ENCODE measurements around the gene ADAT1. TPM values are rescaled to one million over a fixed set of nuclear protein-coding genes. Genes with fewer than 3 reads are reported as not detected.
"Not testable (repeated sequence)": the region's sequence is repeated elsewhere in the genome, so short reads cannot be mapped to it uniquely, and the experiment has no call there.

The ADAT1 gene
- total and polyA plus RNA-seq, 2 experiments from 2014 or later: 21.2 to 37.9 TPM

DNA sequence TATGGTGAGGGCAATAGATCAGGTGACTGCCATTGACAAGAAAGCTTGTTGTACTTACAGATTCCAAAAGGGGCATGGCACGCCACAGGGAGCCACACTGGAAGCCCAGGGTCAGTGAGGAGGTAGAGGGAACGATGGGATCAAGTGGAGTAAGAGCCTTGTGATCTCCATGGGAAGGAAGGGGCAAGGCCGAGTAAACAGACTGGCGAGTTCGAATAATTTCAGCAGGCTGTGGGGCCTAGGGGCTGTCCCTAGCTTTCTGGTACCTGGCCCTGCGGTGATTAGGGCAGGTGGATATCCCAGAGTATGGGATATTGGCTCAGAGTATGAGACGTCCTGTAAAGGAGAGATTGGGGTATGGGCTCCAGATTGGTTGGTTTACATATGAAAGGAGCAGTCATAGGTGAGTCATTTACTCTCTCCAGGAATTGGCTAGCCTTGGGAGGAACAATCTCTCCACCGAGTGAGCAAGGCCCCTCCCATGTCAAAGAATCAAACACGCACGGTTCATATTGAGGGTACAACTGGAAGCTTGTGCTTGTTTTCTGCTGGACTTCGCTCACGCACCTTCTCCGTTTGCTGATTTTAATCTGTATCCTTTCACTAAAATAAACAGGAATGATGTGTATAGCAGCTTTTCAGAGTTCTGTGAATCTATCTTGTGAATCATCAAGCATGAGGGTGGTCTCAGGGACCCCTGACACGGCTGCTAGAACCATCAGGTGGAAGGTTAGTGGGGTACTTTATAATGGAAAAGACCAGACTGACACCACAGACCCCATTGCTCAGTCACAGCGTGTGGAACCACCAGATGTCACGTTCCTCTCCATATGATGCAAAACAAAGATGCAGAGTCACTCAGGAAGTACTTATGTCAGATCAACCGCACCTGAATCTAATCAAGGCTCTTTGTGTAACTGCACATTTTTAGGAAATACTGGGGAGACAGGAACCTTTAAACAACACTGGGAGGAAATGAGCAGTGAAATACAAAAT lies 29.0 kb downstream of the ADAT1 start:
- H3K27me3 ChIP-seq: no peaks in the 10 kb centered on the region
- peak; percentile 29 for DNase-seq (ENCODE audit: low spot score)
- H2AFZ ChIP-seq: no peak overlapping the region
- WGBS (ENCODE audit: low lambda C conversion rate, missing lambda C conversion rate): 71% methylated on average over 17 of the region's 17 CpGs
- H4K20me1 ChIP-seq (ENCODE audit: insufficient read depth, poor library complexity, severe bottlenecking): no peaks in the 10 kb centered on the region
- H3K9me3 ChIP-seq (ENCODE audit: low read depth): no peaks in the 10 kb centered on the region
- peaks cover 12% of the 10 kb centered on the region for H3K4me1 ChIP-seq (ENCODE audit: insufficient read depth)
- H3K4me3 ChIP-seq: no peak overlapping the region
- H3K36me3 ChIP-seq (replicated peaks; ENCODE audit: insufficient read depth, low read depth): no peaks in the 10 kb centered on the region
- H3K27ac ChIP-seq: no peak overlapping the region
- H3K9me2 ChIP-seq (replicated peaks; ENCODE audit: insufficient read depth): no peaks in the 10 kb centered on the region
- no peak overlapping the region for H3K4me2 ChIP-seq
- no peak for TF ChIP-seq CTCF (IDR thresholded peaks at IDR 0.05; ENCODE audit: poor library complexity)
- TF ChIP-seq EZH2 (IDR thresholded peaks at IDR 0.05; ENCODE audit: borderline replicate concordance): no peak
- no peak for TF ChIP-seq EZH2phosphoT487 (IDR thresholded peaks at IDR 0.05; ENCODE audit: low read depth, severe bottlenecking, unreplicated experiment)
- H3K79me2 ChIP-seq: no peaks in the 10 kb centered on the region

- Histone ChIP-seq H3K4me3 (no peak overlapping the region), H2AFZ (no peak overlapping the region), H3K27ac (no peak overlapping the region), H4K20me1 (ENCODE audit: insufficient read depth, poor library complexity, severe bottlenecking) (no peaks in the 10 kb centered on the region), H3K4me1 (ENCODE audit: insufficient read depth) (peaks cover 12% of the 10 kb centered on the region), H3K27me3 (no peaks in the 10 kb centered on the region), H3K9me2 (replicated peaks; ENCODE audit: insufficient read depth) (no peaks in the 10 kb centered on the region), H3K36me3 (replicated peaks; ENCODE audit: insufficient read depth, low read depth) (no peaks in the 10 kb centered on the region), H3K9me3 (ENCODE audit: low read depth) (no peaks in the 10 kb centered on the region), H3K4me2 (no peak overlapping the region), H3K79me2 (no peaks in the 10 kb centered on the region)
- 91% methylated on average over 6 of the region's 6 CpGs for WGBS (ENCODE audit: low lambda C conversion rate, missing lambda C conversion rate)
- DNase-seq (ENCODE audit: low spot score): no peak
- TF ChIP-seq EZH2phosphoT487 (IDR thresholded peaks at IDR 0.05; ENCODE audit: low read depth, severe bottlenecking, unreplicated experiment): no peak
- no peak for TF ChIP-seq EZH2 (IDR thresholded peaks at IDR 0.05; ENCODE audit: borderline replicate concordance)
- no peak for TF ChIP-seq CTCF (IDR thresholded peaks at IDR 0.05; ENCODE audit: poor library complexity)
These were observed 29.8 kb downstream of the ADAT1 start for GRCh38 chr16:75593308-75593707.

GRCh38 chr16:75591927-75592326 lies 31.2 kb downstream of the ADAT1 start:
- 88% methylated on average over 8 of the region's 9 CpGs for WGBS (ENCODE audit: low lambda C conversion rate, missing lambda C conversion rate)
- H4K20me1 ChIP-seq (ENCODE audit: insufficient read depth, poor library complexity, severe bottlenecking); H3K79me2 ChIP-seq; H3K9me2 ChIP-seq (replicated peaks; ENCODE audit: insufficient read depth); H3K9me3 ChIP-seq (ENCODE audit: low read depth); DNase-seq (ENCODE audit: low spot score); H3K36me3 ChIP-seq (replicated peaks; ENCODE audit: insufficient read depth, low read depth); H3K4me2 ChIP-seq; H3K4me3 ChIP-seq; H2AFZ ChIP-seq; H3K27me3 ChIP-seq: not testable (repeated sequence)
- Histone ChIP-seq H3K4me1 (ENCODE audit: insufficient read depth) (peaks cover 12% of the 10 kb centered on the region), H3K27ac (peak overlapping the region; percentile 32)

Data from hepatocyte (in vitro differentiated cells).